NCI-H2081 (cell line): ENCODE data around the gene IL1R2.

Experiments used
- DNase-seq, 2 experiments: peaks; one replicate each; lab custom pipeline; 2025; lab: John Stamatoyannopoulos, UW

IL1R2 gene

GRCh38 chr2:101975171-101975870 lies 16.4 kb upstream of the IL1R2 start:
- no peak for DNase-seq

- DNase-seq: no peak
These were observed 14.9 kb upstream of the IL1R2 start for GRCh38 chr2:101976891-101977290.

GRCh38 chr2:101980368-101980767 lies 11.4 kb upstream of the IL1R2 start:
- DNase-seq: no peak

- DNase-seq: no peak
These were observed 10.7 kb upstream of the IL1R2 start for GRCh38 chr2:101981066-101981465.

- no peak for DNase-seq
These were observed 10.3 kb upstream of the IL1R2 start for GRCh38 chr2:101981504-101981903.

GRCh38 chr2:101982495-101983029 lies 9.2 kb upstream of the IL1R2 start:
- no peak for DNase-seq

DNA sequence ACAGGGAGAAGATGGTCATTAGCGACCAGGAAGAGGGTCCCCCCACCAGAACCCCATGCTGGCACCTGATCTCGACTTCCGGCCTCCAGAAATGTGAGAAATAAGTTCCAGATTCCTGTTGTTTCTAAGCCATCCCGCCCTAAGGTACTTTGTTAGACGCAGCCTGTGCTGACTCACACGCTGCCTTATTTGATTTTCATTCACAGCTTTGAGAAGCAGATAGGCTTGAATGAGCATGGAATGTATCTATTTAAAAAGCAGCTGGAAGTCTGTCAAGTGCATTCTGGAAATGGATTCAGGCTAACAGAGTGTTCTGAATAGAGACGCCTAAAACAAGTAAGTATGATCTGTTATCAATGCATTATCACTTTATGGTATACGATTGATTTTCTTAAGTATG lies 8.3 kb upstream of the IL1R2 start:
- peak in 1 of 2 experiments; percentile 25 for DNase-seq

DNA sequence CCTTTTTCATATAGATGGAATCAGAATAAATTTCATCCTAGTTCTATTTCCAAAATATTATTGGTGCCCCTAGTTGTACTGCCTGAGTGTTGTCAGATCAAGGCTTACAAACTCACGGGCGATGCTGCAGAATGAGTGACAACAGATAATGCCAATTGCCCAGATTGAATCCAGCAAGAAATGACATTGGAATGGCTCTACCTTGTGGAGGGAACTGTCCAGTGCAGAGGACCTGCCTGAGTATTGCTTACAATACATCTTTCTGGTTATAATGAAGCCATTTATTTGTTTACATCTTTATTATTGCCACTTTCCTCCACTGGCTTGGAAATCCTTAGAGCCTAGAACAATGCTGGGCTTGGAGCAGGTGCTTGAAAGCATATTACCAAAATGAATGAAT lies 7.8 kb upstream of the IL1R2 start:
- no peak for DNase-seq

GRCh38 chr2:101984656-101985055 lies 7.1 kb upstream of the IL1R2 start:
- DNase-seq: no peak

GRCh38 chr2:101985101-101985792 lies 6.5 kb upstream of the IL1R2 start:
- no peak for DNase-seq

DNA sequence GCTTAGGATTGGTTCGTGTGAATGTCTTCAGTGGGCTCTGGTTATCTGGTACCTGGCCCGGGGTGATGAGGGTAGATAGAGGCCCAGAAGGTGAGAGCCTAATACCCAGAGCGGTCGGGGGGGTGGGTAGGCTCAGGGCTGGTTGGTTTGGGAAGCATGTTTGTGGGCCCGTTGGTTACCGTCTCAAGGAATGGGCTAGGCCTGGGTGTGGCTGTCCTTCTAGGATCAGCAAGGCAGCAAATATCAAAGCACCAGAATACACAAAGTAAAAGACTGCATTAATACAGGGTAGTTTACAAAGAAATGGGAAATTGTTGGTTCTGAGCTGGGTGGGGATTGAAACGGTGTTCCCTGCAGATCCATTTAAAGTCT lies 6.0 kb upstream of the IL1R2 start:
- DNase-seq: no peak

- DNase-seq: no peak
These were observed 5.4 kb upstream of the IL1R2 start for GRCh38 chr2:101986376-101986775.

DNA sequence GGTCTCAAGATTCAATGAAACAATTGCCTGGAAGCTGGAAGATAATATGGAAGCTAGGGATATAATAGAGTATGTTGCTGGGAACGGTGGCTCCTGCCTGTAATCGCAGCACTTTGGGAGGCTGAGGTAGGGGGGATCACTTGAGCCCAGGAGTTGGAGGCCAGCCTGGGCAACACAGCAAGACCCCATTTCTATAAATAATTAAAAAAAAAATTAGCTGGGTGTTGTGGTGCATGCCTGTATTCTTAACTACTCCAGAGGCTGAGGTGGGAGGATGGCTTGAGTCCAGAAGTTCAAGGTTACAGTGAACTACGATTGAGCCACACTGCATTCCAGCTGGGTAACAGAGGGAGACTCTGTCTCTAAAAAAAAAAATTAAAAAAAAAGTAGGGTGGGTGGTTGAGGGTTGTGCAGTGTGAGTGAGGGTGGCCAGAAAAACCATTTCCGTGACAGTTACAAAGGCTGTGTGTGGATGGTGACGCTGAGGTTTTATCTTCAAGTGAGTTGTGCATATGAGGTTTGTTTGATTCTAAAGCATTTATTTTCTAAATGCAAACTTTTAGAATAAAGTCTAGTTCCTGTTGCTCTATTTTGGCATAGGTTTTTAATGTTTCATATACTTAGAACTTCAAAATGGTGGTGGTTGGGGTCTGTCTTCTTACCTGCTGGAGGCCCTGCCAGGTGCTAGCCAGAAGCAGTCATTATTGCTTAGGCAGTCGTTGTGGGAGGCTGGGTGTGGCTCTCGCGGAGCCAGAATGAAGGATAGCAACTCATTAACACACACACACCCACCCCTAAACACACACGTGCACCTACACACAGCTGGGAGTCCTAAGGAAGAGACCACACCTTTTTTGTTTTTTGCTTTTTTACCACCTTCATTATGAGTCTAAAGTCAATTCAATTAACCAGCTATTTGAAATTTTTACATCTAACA lies 4.7 kb upstream of the IL1R2 start:
- no peak for DNase-seq

GRCh38 chr2:101987832-101988231 lies 3.9 kb upstream of the IL1R2 start:
- no peak for DNase-seq

DNA sequence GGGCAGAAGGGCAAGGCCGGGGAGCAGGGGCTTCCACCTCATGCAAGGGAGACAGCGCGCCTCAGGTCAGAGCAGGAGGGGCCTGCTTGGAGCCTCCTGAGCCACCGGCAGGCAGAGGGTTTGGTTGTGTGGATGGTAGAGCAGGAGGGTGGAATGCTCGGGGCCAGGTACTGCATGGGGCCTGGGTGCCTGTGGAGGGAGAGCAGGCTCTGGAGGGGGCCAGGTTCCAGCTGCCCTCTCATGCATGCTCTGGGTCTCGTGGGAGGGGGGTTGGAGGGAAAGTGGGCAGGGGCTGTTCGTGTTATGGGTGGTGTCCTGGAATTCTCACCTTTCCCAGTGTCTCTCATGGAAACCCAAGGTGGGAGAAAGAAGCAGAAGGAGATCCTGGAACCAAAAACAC lies 3.2 kb upstream of the IL1R2 start:
- DNase-seq: no peak

- DNase-seq: no peak
These were observed 1.9 kb upstream of the IL1R2 start for GRCh38 chr2:101989740-101990460.

- DNase-seq: no peak
These were observed 2.0 kb downstream of the IL1R2 start for GRCh38 chr2:101993772-101994171.

GRCh38 chr2:101995019-101995418 lies 3.3 kb downstream of the IL1R2 start:
- no peak for DNase-seq

GRCh38 chr2:101995804-101996203 lies 4.0 kb downstream of the IL1R2 start:
- DNase-seq: no peak

- DNase-seq: no peak
These were observed 6.8 kb downstream of the IL1R2 start for GRCh38 chr2:101998556-101998895.

GRCh38 chr2:101998896-101999789 lies 7.4 kb downstream of the IL1R2 start:
- no peak for DNase-seq
